Stimulated activated effector memory CD8-positive, alpha-beta T cell treated with anti-CD3 and anti-CD28 coated beads, Interleukin-12 subunit alpha, Interleukin-12 subunit beta, amount 100 ng/mL, for 72 hours (primary cell): ENCODE measurements around the gene SNCA.

Source experiments
- ATAC-seq: fragments of 150-1000 bp; cut with Tn5 transposase; 2 replicates; pipeline ENCODE4 v1.10.0; 2021
- DNase-seq, 2 donors: peaks; one replicate each; pipeline ENCODE4 v3.0.0; 2021 to 2022; ENCODE audit warnings: low spot score in 2 of 2
- H3K27ac Mint-ChIP-seq: one replicate; pipeline ENCODE4 v1.8.0; 2022; ENCODE audit warnings: mild to moderate bottlenecking, mixed read lengths
- H3K36me3 Mint-ChIP-seq: one replicate; pipeline ENCODE4 v1.8.0; 2022; ENCODE audit warnings: mild to moderate bottlenecking, mixed read lengths
- H3K4me1 Mint-ChIP-seq: one replicate; pipeline ENCODE4 v1.8.0; 2022; ENCODE audit warnings: mixed read lengths
- H3K4me3 Mint-ChIP-seq: one replicate; pipeline ENCODE4 v1.8.0; 2022; ENCODE audit warnings: mild to moderate bottlenecking, mixed read lengths
- H3K9me3 Mint-ChIP-seq: one replicate; pipeline ENCODE4 v1.8.0; 2022; ENCODE audit warnings: mixed read lengths

The SNCA gene

GRCh38 chr4:89835413-89835812 is 1.5 kb downstream of the SNCA start:
- Mint-ChIP-seq H3K9me3 (no peaks in the 10 kb centered on the region), H3K4me1 (peaks cover 11% of the 10 kb centered on the region), H3K27ac (no peak overlapping the region), H3K36me3 (no peaks in the 10 kb centered on the region), H3K4me3 (no peak overlapping the region)
- ATAC-seq (no peak), DNase-seq (no peak)

GRCh38 chr4:89834486-89835209 is 2.3 kb downstream of the SNCA start:
- H3K36me3 Mint-ChIP-seq, result no peaks in the 10 kb centered on the region
- no peak for DNase-seq
- no peak overlapping the region for H3K4me3 Mint-ChIP-seq
- no peaks in the 10 kb centered on the region for H3K9me3 Mint-ChIP-seq
- peaks cover 18% of the 10 kb centered on the region for H3K4me1 Mint-ChIP-seq
- no peak overlapping the region for H3K27ac Mint-ChIP-seq
- no peak for ATAC-seq

DNA sequence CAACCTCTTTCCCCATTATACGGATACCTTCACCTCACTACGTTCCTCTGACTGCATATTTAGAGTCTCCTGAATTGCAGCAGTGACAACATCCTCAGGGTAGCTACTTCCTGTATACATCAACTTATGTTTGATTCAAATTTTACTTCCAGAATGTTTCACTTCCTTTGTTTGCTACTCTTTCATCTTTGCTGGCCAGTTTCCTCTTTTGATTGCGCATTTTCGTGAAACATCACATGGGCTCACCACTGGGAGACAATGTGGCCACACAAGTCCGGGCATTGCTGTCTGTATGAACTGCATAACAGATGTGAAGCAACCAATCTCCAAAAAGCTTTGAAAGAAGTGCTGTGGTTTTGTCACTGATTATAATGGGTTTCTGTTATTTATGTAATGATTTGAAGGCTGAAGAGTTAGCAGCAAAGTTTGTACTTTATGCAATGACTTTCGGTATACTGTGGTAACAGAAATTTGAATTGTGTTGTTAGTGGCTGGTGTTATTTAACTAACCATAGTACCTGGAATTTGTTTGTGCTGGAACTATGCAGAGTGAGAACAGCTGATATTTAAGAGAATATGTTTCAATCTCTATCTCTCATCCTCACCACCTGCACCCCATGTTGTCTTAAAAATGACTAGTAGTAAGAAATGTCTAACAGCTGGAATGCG is 7.4 kb downstream of the SNCA start:
- H3K9me3 Mint-ChIP-seq, result no peaks in the 10 kb centered on the region
- H3K4me1 Mint-ChIP-seq, result peaks cover 13% of the 10 kb centered on the region
- H3K4me3 Mint-ChIP-seq, result peak overlapping the region; percentile 1
- H3K27ac Mint-ChIP-seq, result no peak overlapping the region
- no peaks in the 10 kb centered on the region for H3K36me3 Mint-ChIP-seq
- DNase-seq, result no peak
- peak; percentile 89 for ATAC-seq

DNA sequence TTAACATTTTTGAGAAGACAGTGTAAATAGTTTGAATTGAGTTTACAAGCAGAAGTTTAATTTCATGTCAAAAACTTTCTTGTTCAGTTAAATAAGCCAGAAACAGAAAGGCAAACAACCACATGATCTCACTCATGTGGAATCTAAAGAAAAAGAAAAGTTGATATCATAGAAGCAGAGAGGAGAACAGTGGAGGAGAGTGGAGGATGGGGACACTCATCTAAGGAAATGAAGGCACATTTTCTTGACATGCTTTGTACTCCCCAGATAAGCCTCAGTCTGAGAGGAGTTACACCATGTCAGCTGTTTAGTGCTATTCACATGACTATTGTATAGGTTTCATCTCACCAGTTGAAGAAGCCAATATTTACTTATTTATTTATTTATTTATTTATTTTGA is 13.5 kb downstream of the SNCA start:
- DNase-seq (no peak), ATAC-seq (no peak)
- Mint-ChIP-seq H3K4me3 (no peak overlapping the region), H3K4me1 (no peaks in the 10 kb centered on the region), H3K27ac (no peak overlapping the region), H3K9me3 (no peaks in the 10 kb centered on the region), H3K36me3 (no peaks in the 10 kb centered on the region)

- no peak overlapping the region for H3K4me3 Mint-ChIP-seq
- ATAC-seq (no peak), DNase-seq (no peak)
- no peaks in the 10 kb centered on the region for H3K4me1 Mint-ChIP-seq
- H3K9me3 Mint-ChIP-seq, result no peaks in the 10 kb centered on the region
- H3K27ac Mint-ChIP-seq, result no peak overlapping the region
- no peaks in the 10 kb centered on the region for H3K36me3 Mint-ChIP-seq
Observed at GRCh38 chr4:89821612-89822011, 15.3 kb downstream of the SNCA start.

GRCh38 chr4:89820010-89820409 is 17.0 kb downstream of the SNCA start:
- Mint-ChIP-seq H3K27ac (no peak overlapping the region), H3K4me1 (no peaks in the 10 kb centered on the region), H3K4me3 (no peak overlapping the region), H3K9me3 (no peaks in the 10 kb centered on the region), H3K36me3 (no peaks in the 10 kb centered on the region)
- DNase-seq, result no peak
- ATAC-seq, result no peak

DNA sequence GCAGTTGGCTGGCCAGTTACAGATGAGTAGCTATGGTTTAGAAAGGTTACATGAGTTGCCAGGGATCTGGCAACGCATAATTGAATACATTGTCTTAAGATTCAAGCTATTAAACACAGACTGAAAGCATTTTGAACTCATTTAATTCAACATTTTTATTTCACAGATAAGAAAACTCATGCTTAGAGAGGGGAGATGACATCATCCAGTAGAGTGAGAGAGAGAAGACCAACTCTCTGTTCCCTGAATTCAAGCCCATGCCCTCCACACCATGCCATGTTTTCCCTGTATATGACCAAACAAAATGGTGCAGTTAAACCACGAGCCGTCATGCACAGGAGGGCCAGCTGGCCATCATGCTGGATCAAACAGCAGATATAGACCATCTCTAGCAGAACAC is 22.6 kb downstream of the SNCA start:
- Mint-ChIP-seq H3K36me3 (no peaks in the 10 kb centered on the region), H3K27ac (no peak overlapping the region), H3K4me1 (no peaks in the 10 kb centered on the region), H3K4me3 (no peak overlapping the region), H3K9me3 (no peaks in the 10 kb centered on the region)
- no peak for ATAC-seq
- DNase-seq, result no peak

DNA sequence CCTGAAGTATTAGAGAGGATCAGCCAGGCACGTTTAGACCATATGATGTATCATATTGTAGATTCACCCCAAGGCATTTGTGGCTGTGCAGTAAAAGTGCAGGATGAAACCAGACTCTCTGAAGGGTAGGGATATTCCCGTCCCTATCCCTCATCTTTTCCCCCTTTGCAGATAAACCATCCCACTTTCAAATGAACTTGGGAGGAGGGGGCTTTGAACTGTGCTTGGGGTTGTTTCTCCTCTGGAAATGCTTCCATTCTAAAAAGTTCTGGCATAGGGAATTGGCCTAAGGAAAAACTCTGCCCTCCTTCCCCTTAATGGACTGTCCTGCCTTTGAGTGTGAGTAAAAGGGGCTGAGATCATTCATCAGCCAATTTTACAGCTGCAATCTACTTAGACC is 23.8 kb downstream of the SNCA start:
- Mint-ChIP-seq H3K4me3 (no peak overlapping the region), H3K27ac (no peak overlapping the region), H3K4me1 (no peaks in the 10 kb centered on the region), H3K36me3 (no peaks in the 10 kb centered on the region), H3K9me3 (no peaks in the 10 kb centered on the region)
- DNase-seq (no peak), ATAC-seq (no peak)

GRCh38 chr4:89807441-89808140 is 29.4 kb downstream of the SNCA start:
- ATAC-seq (no peak), DNase-seq (no peak)
- Mint-ChIP-seq H3K9me3 (no peaks in the 10 kb centered on the region), H3K4me3 (no peak overlapping the region), H3K36me3 (no peaks in the 10 kb centered on the region), H3K27ac (no peak overlapping the region), H3K4me1 (no peaks in the 10 kb centered on the region)

GRCh38 chr4:89805297-89805696 is 31.7 kb downstream of the SNCA start:
- DNase-seq (no peak), ATAC-seq (no peak)
- H3K4me1 Mint-ChIP-seq, result no peaks in the 10 kb centered on the region
- H3K36me3 Mint-ChIP-seq, result no peaks in the 10 kb centered on the region
- no peak overlapping the region for H3K4me3 Mint-ChIP-seq
- H3K9me3 Mint-ChIP-seq, result no peaks in the 10 kb centered on the region
- H3K27ac Mint-ChIP-seq, result no peak overlapping the region

DNA sequence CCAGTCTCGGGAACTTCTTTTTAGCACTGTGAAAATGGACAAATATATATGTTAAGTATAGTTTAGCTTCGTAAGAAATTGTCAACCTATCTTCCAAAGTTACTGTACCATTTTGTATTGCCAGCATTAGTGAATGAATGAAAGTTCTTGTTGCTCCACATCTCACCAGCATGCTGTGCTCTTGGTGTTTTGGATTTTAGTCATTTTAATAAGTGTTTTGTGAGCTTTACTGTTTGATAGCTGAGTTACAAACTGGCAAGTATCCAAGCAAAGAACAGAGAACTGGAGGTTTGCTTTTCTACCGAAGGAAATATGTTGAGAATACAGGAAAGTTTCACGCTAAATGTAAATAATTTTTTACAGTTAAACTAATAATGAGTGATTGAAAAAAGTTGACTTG is 33.0 kb downstream of the SNCA start:
- no peaks in the 10 kb centered on the region for H3K9me3 Mint-ChIP-seq
- ATAC-seq (no peak), DNase-seq (no peak)
- no peaks in the 10 kb centered on the region for H3K36me3 Mint-ChIP-seq
- no peak overlapping the region for H3K27ac Mint-ChIP-seq
- H3K4me3 Mint-ChIP-seq, result no peak overlapping the region
- no peaks in the 10 kb centered on the region for H3K4me1 Mint-ChIP-seq

GRCh38 chr4:89803036-89803435 is 33.9 kb downstream of the SNCA start:
- DNase-seq (no peak), ATAC-seq (no peak)
- no peak overlapping the region for H3K4me3 Mint-ChIP-seq
- H3K9me3 Mint-ChIP-seq, result no peaks in the 10 kb centered on the region
- no peaks in the 10 kb centered on the region for H3K36me3 Mint-ChIP-seq
- H3K4me1 Mint-ChIP-seq, result no peaks in the 10 kb centered on the region
- H3K27ac Mint-ChIP-seq, result no peak overlapping the region

DNA sequence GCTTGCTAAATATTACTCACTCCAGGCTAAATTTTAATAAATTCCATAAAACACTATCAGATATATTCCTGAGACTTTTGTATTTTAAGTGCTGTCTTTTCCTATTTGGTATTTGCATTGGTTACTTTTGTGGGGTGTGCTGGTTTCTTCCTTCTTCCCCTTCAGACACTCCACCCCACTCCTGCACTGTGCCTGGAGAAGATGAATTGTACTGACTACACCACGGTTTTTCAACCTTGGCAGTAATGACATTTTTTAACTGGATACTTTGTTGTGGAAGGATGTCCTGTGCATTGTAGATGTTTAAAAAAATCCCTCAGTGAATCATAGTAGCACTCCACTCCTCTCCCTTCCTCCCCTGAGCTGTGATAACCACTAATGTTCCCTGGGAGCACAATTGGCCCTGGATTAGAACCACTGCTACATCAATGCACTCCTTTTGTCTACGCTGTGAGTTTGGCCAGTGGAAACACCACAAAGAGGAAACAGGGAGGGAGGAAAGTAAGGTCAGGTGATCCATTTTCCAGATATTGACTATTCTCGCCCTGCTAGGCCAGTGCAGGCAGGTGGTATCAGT is 36.3 kb downstream of the SNCA start:
- Mint-ChIP-seq H3K27ac (no peak overlapping the region), H3K36me3 (no peaks in the 10 kb centered on the region), H3K9me3 (no peaks in the 10 kb centered on the region), H3K4me3 (no peak overlapping the region), H3K4me1 (no peaks in the 10 kb centered on the region)
- ATAC-seq, result no peak
- no peak for DNase-seq

- ATAC-seq, result no peak
- no peak overlapping the region for H3K4me3 Mint-ChIP-seq
- no peak for DNase-seq
- H3K4me1 Mint-ChIP-seq, result no peaks in the 10 kb centered on the region
- no peak overlapping the region for H3K27ac Mint-ChIP-seq
- H3K36me3 Mint-ChIP-seq, result no peaks in the 10 kb centered on the region
- H3K9me3 Mint-ChIP-seq, result no peaks in the 10 kb centered on the region
Observed at GRCh38 chr4:89800012-89800516, 36.9 kb downstream of the SNCA start.

DNA sequence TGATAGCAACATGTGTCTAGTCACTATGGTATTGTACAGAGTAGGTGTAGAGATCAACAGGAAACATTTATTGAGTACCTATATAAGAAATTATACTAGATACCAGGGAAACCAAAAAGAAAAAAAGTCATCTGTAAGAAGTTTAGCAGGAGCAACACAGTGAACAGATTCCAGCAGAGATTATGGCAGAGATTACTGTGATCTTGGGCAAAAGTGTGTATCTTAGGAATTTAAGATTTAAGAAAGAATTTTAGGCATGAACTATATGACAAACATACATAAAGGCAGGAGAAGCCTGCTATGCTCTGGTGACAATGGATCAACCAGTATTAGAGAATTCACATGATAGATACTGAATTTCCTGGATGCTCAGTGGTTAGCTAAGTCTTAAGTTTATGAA is 37.9 kb downstream of the SNCA start:
- Mint-ChIP-seq H3K36me3 (no peaks in the 10 kb centered on the region), H3K9me3 (no peaks in the 10 kb centered on the region), H3K4me3 (no peak overlapping the region), H3K27ac (no peak overlapping the region), H3K4me1 (no peaks in the 10 kb centered on the region)
- ATAC-seq (no peak), DNase-seq (no peak)
